Stimulated activated naive B cell treated with anti-CD40 and anti-IgM and Interleukin-4, amounts not matched to agents 10 μg/mL and 1 μg/mL and 100 μg/mL, for 72 hours (primary cell): ENCODE data around the gene TMEM52B.
"Not testable (repeated sequence)": the region's sequence is repeated elsewhere in the genome, so short reads cannot be mapped to it uniquely, and the experiment has no call there.

Experiments used
- ATAC-seq, 2 donors: fragments of 150-1000 bp; cut with Tn5 transposase; replicated peaks; 2 replicates each; pipeline ENCODE4 v1.10.0; 2021; ENCODE audit warnings: moderate library complexity in 1 of 2
- DNase-seq: peaks from one replicate; pipeline ENCODE4 v3.0.0; 2021
- H3K27ac Mint-ChIP-seq: one replicate; pipeline ENCODE4 v1.8.0; 2022; ENCODE audit warnings: mild to moderate bottlenecking, mixed read lengths
- H3K27me3 Mint-ChIP-seq, 2 donors: one replicate each; pipeline ENCODE4 v1.8.0; 2022; ENCODE audit warnings: mixed read lengths in 2 of 2
- H3K36me3 Mint-ChIP-seq, 2 donors: one replicate each; pipeline ENCODE4 v1.8.0; 2022; ENCODE audit warnings: mixed read lengths in 2 of 2, mild to moderate bottlenecking in 1 of 2
- H3K4me1 Mint-ChIP-seq, 2 donors: one replicate each; pipeline ENCODE4 v1.8.0; 2022; ENCODE audit warnings: mixed read lengths in 2 of 2, mild to moderate bottlenecking in 1 of 2
- H3K4me3 Mint-ChIP-seq, 2 donors: one replicate each; pipeline ENCODE4 v1.8.0; 2022; ENCODE audit warnings: mild to moderate bottlenecking in 2 of 2, mixed read lengths in 2 of 2, moderate library complexity in 1 of 2
- H3K9me3 Mint-ChIP-seq, 2 donors: one replicate each; pipeline ENCODE4 v1.8.0; 2022; ENCODE audit warnings: mixed read lengths in 2 of 2, mild to moderate bottlenecking in 1 of 2

TMEM52B gene

GRCh38 chr12:10184261-10184843 lies 5.5 kb downstream of the TMEM52B start:
- Mint-ChIP-seq H3K27me3 (peaks cover 25 to 59% of the 10 kb centered on the region in 2 donors), H3K4me1 (peaks cover 0 to 2% of the 10 kb centered on the region in 2 donors), H3K4me3 (no peak overlapping the region), H3K27ac (no peak overlapping the region), H3K9me3 (no peaks in the 10 kb centered on the region), H3K36me3 (no peaks in the 10 kb centered on the region)
- no peak for ATAC-seq
- DNase-seq: no peak

DNA sequence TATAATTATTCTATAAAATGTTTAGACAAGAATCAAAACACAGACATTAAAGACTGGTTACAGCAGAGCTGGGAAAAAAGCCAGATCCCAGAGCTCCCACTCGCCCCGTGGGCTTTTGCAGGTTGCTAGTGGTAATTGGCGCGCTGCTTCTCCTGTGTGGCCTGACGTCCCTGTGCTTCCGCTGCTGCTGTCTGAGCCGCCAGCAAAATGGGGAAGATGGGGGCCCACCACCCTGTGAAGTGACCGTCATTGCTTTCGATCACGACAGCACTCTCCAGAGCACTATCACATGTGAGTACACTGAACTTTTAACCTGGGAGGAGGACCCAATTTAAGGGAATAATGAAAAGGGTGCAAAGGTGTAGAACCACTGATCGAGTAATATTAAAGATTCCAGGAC lies 7.5 kb downstream of the TMEM52B start:
- Mint-ChIP-seq H3K4me3 (peak overlapping the region in 1 of 2 donors; percentile 49), H3K4me1 (peaks cover 0 to 6% of the 10 kb centered on the region in 2 donors)

DNA sequence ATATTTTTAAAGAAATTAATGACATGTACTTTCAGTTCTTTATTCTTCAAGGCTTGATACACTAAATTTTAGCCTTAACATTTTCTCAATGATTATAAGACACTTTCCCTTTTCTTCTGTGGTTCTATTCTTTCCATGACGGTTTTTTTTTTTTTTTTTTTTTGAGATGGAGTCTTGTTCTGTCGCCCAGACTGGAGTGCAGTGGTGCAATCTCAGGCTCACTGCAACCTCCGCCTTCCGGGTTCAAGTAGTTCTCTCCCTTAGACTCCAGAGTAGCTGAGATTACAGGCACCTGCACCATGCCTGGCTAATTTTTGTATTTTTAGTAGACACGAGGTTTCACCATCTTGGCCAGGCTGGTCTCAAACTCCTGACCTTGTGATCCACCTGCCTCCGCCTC lies 8.1 kb downstream of the TMEM52B start:
- H3K4me1 Mint-ChIP-seq, ATAC-seq, H3K27ac Mint-ChIP-seq, H3K4me3 Mint-ChIP-seq, H3K36me3 Mint-ChIP-seq, DNase-seq, H3K9me3 Mint-ChIP-seq: not testable (repeated sequence)
- peaks cover 46 to 77% of the 10 kb centered on the region in 2 donors for H3K27me3 Mint-ChIP-seq

More for the DNA sequence above, 7.5 kb downstream of the TMEM52B start:
- Mint-ChIP-seq H3K36me3 (no peaks in the 10 kb centered on the region), H3K27ac (peak overlapping the region; percentile 59), H3K9me3 (no peaks in the 10 kb centered on the region), H3K27me3 (peaks cover 41 to 73% of the 10 kb centered on the region in 2 donors)
- ATAC-seq (peak; percentile 72 to 79), DNase-seq (peak; percentile 28)

- peaks cover 52 to 81% of the 10 kb centered on the region in 2 donors for H3K27me3 Mint-ChIP-seq
- H3K4me3 Mint-ChIP-seq: no peak overlapping the region
- no peaks in the 10 kb centered on the region for H3K9me3 Mint-ChIP-seq
- ATAC-seq (no peak), DNase-seq (no peak)
- peaks cover 5 to 8% of the 10 kb centered on the region in 2 donors for H3K4me1 Mint-ChIP-seq
- no peak overlapping the region for H3K27ac Mint-ChIP-seq
- H3K36me3 Mint-ChIP-seq: no peaks in the 10 kb centered on the region
Measured at GRCh38 chr12:10189653-10190052, 10.8 kb downstream of the TMEM52B start.

- H3K27me3 Mint-ChIP-seq: peaks cover 59 to 80% of the 10 kb centered on the region in 2 donors
Measured at GRCh38 chr12:10190558-10191388, 11.9 kb downstream of the TMEM52B start.

GRCh38 chr12:10191865-10192264 lies 13.0 kb downstream of the TMEM52B start:
- Mint-ChIP-seq H3K4me1 (peaks cover 18 to 24% of the 10 kb centered on the region in 2 donors), H3K9me3 (no peaks in the 10 kb centered on the region), H3K27me3 (peaks cover 65 to 83% of the 10 kb centered on the region in 2 donors), H3K27ac (no peak overlapping the region), H3K36me3 (no peaks in the 10 kb centered on the region), H3K4me3 (no peak overlapping the region)
- no peak for ATAC-seq
- DNase-seq: no peak

More at GRCh38 chr12:10190558-10191388, 11.9 kb downstream of the TMEM52B start:
- no peaks in the 10 kb centered on the region for H3K36me3 Mint-ChIP-seq
- DNase-seq (peak; percentile 45), ATAC-seq (peak; percentile 98 to 99)
- no peak overlapping the region for H3K4me3 Mint-ChIP-seq
- no peak overlapping the region for H3K27ac Mint-ChIP-seq
- peaks cover 13% of the 10 kb centered on the region in 2 donors for H3K4me1 Mint-ChIP-seq
- H3K9me3 Mint-ChIP-seq: no peaks in the 10 kb centered on the region

- ATAC-seq (no peak), DNase-seq (no peak)
- Mint-ChIP-seq H3K4me1 (peaks cover 18 to 26% of the 10 kb centered on the region in 2 donors), H3K4me3 (no peak overlapping the region), H3K27me3 (peaks cover 67 to 77% of the 10 kb centered on the region in 2 donors), H3K36me3 (no peaks in the 10 kb centered on the region), H3K27ac (no peak overlapping the region), H3K9me3 (no peaks in the 10 kb centered on the region)
Measured at GRCh38 chr12:10194160-10194670, 15.4 kb downstream of the TMEM52B start.

GRCh38 chr12:10196210-10196609 lies 17.4 kb downstream of the TMEM52B start:
- Mint-ChIP-seq H3K27me3 (peaks cover 60 to 69% of the 10 kb centered on the region in 2 donors), H3K4me3 (peak overlapping the region in 1 of 2 donors; percentile 26), H3K4me1 (peaks cover 14 to 26% of the 10 kb centered on the region in 2 donors), H3K36me3 (no peaks in the 10 kb centered on the region), H3K27ac (no peak overlapping the region), H3K9me3 (no peaks in the 10 kb centered on the region)
- DNase-seq: peak; percentile 32
- ATAC-seq: peak; percentile 100

GRCh38 chr12:10197879-10198278 lies 19.0 kb downstream of the TMEM52B start:
- no peak for DNase-seq
- peaks cover 52 to 61% of the 10 kb centered on the region in 2 donors for H3K27me3 Mint-ChIP-seq

GRCh38 chr12:10204495-10204894 lies 25.7 kb downstream of the TMEM52B start:
- not testable (repeated sequence) for H3K4me1 Mint-ChIP-seq, H3K36me3 Mint-ChIP-seq, H3K9me3 Mint-ChIP-seq, H3K4me3 Mint-ChIP-seq, H3K27ac Mint-ChIP-seq, DNase-seq
- peaks cover 18 to 19% of the 10 kb centered on the region in 2 donors for H3K27me3 Mint-ChIP-seq
- ATAC-seq: peak in 1 of 2 donors; percentile 34

More at GRCh38 chr12:10197879-10198278, 19.0 kb downstream of the TMEM52B start:
- Mint-ChIP-seq H3K4me3 (no peak overlapping the region), H3K27ac (no peak overlapping the region), H3K36me3 (no peaks in the 10 kb centered on the region), H3K9me3 (no peaks in the 10 kb centered on the region), H3K4me1 (peaks cover 14 to 26% of the 10 kb centered on the region in 2 donors)
- ATAC-seq: no peak

DNA sequence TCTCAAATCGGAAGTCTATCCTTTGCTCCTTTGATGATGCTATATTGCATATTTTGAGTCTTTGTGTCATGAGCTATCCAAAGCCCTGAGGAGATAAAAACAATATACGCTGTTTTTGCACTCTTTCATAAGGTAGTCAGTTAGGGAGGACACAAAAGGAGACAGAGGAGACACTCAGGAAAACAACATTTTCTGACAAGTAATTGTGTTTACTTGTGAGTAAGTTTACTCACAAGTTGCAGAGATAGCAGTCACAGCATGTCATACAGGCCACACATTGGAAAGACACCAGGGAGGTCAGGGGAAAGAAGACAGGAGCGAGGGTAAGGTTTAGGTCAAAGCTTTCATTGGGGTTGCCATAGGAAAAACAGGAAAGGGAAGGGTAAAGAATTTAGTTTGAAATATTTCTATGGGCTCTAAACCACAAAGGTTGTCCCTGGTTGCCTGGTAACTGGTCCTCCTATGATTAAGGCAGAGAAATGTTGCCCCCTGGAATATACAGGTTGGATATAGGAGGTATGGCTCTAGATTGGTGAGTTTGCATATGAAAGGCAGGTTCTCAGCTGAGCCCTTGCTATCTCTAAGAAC lies 26.5 kb downstream of the TMEM52B start:
- ATAC-seq (no peak), DNase-seq (no peak)
- Mint-ChIP-seq H3K27ac (no peak overlapping the region), H3K27me3 (peaks cover 10 to 11% of the 10 kb centered on the region in 2 donors), H3K4me1 (peaks cover 3 to 5% of the 10 kb centered on the region in 2 donors), H3K36me3 (no peaks in the 10 kb centered on the region), H3K9me3 (no peaks in the 10 kb centered on the region), H3K4me3 (no peak overlapping the region)

GRCh38 chr12:10207136-10207535 lies 28.3 kb downstream of the TMEM52B start:
- Mint-ChIP-seq H3K4me1 (peaks cover 3 to 13% of the 10 kb centered on the region in 2 donors), H3K36me3 (no peaks in the 10 kb centered on the region), H3K27ac (no peak overlapping the region), H3K4me3 (no peak overlapping the region), H3K27me3 (peaks cover 0 to 14% of the 10 kb centered on the region in 2 donors), H3K9me3 (no peaks in the 10 kb centered on the region)
- DNase-seq (no peak), ATAC-seq (no peak)

GRCh38 chr12:10210225-10210624 lies 31.4 kb downstream of the TMEM52B start:
- Mint-ChIP-seq H3K9me3 (no peaks in the 10 kb centered on the region), H3K4me3 (no peak overlapping the region), H3K36me3 (no peaks in the 10 kb centered on the region), H3K27me3 (peaks cover 7 to 15% of the 10 kb centered on the region in 2 donors), H3K27ac (no peak overlapping the region), H3K4me1 (peaks cover 8 to 28% of the 10 kb centered on the region in 2 donors)
- DNase-seq (no peak), ATAC-seq (no peak)
